GM12874 (cell line): ENCODE results near the gene RYR2.

Experiments
- CTCF ChIP-seq: IDR thresholded peaks from 2 replicates; pipeline ENCODE4 v1.5.1; 2011; ENCODE audit warnings: low read depth, mild to moderate bottlenecking, control low read depth, low read length, moderate library complexity; ENCODE audit not compliant: insufficient read depth

RYR2 gene

GRCh38 chr1:237679687-237680086 lies 637.7 kb downstream of the RYR2 start:
- no peak for TF ChIP-seq CTCF

GRCh38 chr1:237681210-237681609 lies 639.2 kb downstream of the RYR2 start:
- TF ChIP-seq CTCF = no peak

- TF ChIP-seq CTCF = no peak
Measured at GRCh38 chr1:237684236-237684635, 642.3 kb downstream of the RYR2 start.

- no peak for TF ChIP-seq CTCF
Measured at GRCh38 chr1:237685551-237685950, 643.6 kb downstream of the RYR2 start.

GRCh38 chr1:237687804-237688203 lies 645.8 kb downstream of the RYR2 start:
- TF ChIP-seq CTCF = no peak

GRCh38 chr1:237690656-237691055 lies 648.7 kb downstream of the RYR2 start:
- TF ChIP-seq CTCF = no peak

GRCh38 chr1:237692255-237692654 lies 650.3 kb downstream of the RYR2 start:
- TF ChIP-seq CTCF = no peak

- no peak for TF ChIP-seq CTCF
Measured at GRCh38 chr1:237695878-237696277, 653.9 kb downstream of the RYR2 start.
